Small intestine (tissue), 7 donors: ENCODE measurements around the gene CDC26. TPM values are rescaled to one million over a fixed set of nuclear protein-coding genes. Genes with fewer than 3 reads are reported as not detected.

Experiments
- DNase-seq, 2 donors: peaks; one replicate each; pipeline versions ENCODE4 v3.0.0 to v3.0.0-alpha.2; 2013
- FAIRE-seq: peaks from 2 replicates; lab custom pipeline; 2012; peaks lifted over from hg19 to GRCh38; lab: Jason Lieb, UNC
- H3K27ac ChIP-seq, 3 donors: one replicate each; pipeline ENCODE4 v1.5.1; 2013; ENCODE audit warnings: low read length in 2 of 3, mild to moderate bottlenecking in 2 of 3, control low read depth in 1 of 3, inconsistent platforms in 1 of 3, low read depth in 1 of 3, moderate library complexity in 1 of 3
- H3K27me3 ChIP-seq, 3 donors: one replicate each; pipeline ENCODE4 v1.6.1; 2013; ENCODE audit warnings: low read length in 3 of 3, inconsistent platforms in 1 of 3; ENCODE audit not compliant: control insufficient read depth in 3 of 3, insufficient read depth in 3 of 3
- H3K36me3 ChIP-seq, 3 donors: one replicate each; pipeline ENCODE4 v1.6.1; 2013; ENCODE audit warnings: low read length in 3 of 3, inconsistent platforms in 1 of 3, low read depth in 1 of 3, mild to moderate bottlenecking in 1 of 3, moderate library complexity in 1 of 3; ENCODE audit not compliant: control insufficient read depth in 3 of 3, insufficient read depth in 2 of 3
- H3K4me1 ChIP-seq, 3 donors: one replicate each; pipeline ENCODE4 v1.6.1; 2013; ENCODE audit warnings: low read length in 2 of 3, inconsistent platforms in 1 of 3, low read depth in 1 of 3, mild to moderate bottlenecking in 1 of 3, moderate library complexity in 1 of 3; ENCODE audit not compliant: control insufficient read depth in 3 of 3, insufficient read depth in 2 of 3
- H3K4me3 ChIP-seq, 3 donors: one replicate each; pipeline ENCODE4 v1.5.1; 2013; ENCODE audit warnings: low read length in 3 of 3, control low read depth in 1 of 3, inconsistent platforms in 1 of 3, low read depth in 1 of 3, mild to moderate bottlenecking in 1 of 3, moderate library complexity in 1 of 3
- H3K9me3 ChIP-seq, 2 donors: one replicate each; pipeline ENCODE4 v1.6.1; 2013; ENCODE audit warnings: low read depth in 1 of 2, low read length in 1 of 2; ENCODE audit not compliant: control insufficient read depth in 2 of 2, insufficient read depth in 1 of 2
- WGBS, 3 donors: extraction: QIAGEN DNeasy Blood & Tissue Kit; methylation state at CpG; one replicate each; pipeline ENCODE4 v1.1.7; 2013; 5-methylcytosine and 5-hydroxymethylcytosine counted together
- polyA plus RNA-seq, 4 donors: library from polyadenylated mRNA; stranded (reverse) in 3 of 4; unstranded in 1 of 4; fragments of 200-250 nt in 3 of 4; fragments of 120-200 nt in 1 of 4; gene quantifications; one replicate each; pipeline versions ENCODE4 v1.2.1 to v1.2.3, GENCODE V29; 2013
- donor health status: healthy with polysubstance abuse.
- donor health status: control.
- donor health status: control.
- donor health status: Bipolar disorder and iron deficiency.
- donor health status: healthy.

Gene CDC26
- polyA plus RNA-seq, 4 donors: 33.4 to 77.0 (median 56.3) TPM

DNA sequence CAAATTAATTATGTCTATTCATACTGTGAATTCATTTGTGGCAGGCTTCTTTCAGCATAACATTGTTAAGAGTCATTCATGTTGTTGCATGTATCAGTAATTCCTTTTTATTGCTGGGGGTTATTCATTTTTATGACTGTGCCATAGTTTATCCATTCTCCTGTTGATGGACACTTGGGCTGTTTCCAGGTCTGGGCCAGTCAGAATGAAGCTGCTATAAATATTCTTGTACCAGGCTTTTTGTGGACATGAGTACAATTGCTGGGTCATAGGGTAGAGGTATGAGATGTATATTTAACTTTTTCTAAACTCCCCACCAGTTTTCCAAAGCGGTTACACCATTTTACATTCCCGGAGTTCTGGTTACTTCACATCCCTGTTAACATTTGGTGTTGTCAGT is 13.7 kb upstream of the CDC26 start:
- 30 to 83% (median 50%) methylated on average over 2 of the region's 2 CpGs for WGBS, 3 donors
- H3K9me3 ChIP-seq: no peaks in the 10 kb centered on the region
- no peak overlapping the region for H3K4me3 ChIP-seq
- DNase-seq: peak; percentile 56 to 86
- peaks cover 11 to 47% (median 20%) of the 10 kb centered on the region in 3 donors for H3K36me3 ChIP-seq
- H3K27me3 ChIP-seq: no peaks in the 10 kb centered on the region
- peak overlapping the region in 1 of 3 donors; percentile 25 for H3K27ac ChIP-seq
- FAIRE-seq: no peak
- H3K4me1 ChIP-seq: peaks cover 0 to 6% (median 0%) of the 10 kb centered on the region in 3 donors

DNA sequence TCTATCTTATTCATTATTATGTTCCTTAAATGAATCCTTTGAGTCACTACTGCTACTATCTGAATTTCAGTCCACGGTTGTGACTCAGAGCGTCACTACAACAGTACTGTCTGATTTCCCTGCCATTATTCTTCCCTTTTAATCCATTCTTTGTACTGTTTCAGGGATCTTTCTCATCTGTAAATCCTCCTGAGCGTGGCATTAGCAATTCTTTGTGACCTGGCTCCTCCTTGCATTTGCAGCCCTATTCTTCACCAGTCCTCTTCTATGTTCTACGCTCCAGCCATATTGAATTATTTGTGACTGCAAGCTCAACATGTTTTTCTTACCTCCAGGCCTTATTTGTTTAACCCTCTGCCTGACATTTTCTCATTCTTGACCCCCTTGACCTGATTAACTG is 6.0 kb upstream of the CDC26 start:
- no peak for FAIRE-seq
- no peak overlapping the region for H3K4me3 ChIP-seq
- 92 to 98% (median 98%) methylated on average over 4 of the region's 4 CpGs for WGBS, 3 donors
- no peaks in the 10 kb centered on the region for H3K27me3 ChIP-seq
- DNase-seq: no peak
- H3K27ac ChIP-seq: no peak overlapping the region
- no peaks in the 10 kb centered on the region for H3K9me3 ChIP-seq
- H3K36me3 ChIP-seq: peaks cover 18 to 39% (median 19%) of the 10 kb centered on the region in 3 donors
- H3K4me1 ChIP-seq: peaks cover 0 to 3% (median 1%) of the 10 kb centered on the region in 3 donors

DNA sequence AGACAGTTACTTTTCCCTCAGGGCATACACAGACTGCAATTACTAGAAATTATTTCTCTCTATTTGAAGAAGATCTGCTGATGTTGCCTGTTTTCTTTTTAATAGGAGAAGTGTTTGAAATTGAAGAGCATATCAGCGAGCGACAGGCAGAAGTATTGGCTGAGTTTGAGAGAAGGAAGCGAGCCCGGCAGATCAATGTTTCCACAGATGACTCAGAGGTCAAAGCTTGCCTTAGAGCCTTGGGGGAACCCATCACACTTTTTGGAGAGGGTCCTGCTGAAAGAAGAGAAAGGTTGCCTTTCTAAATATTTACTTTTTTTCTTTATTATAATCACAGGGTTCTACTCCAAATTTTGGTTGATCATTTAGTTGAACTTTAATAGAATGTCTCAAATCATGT is 3.5 kb upstream of the CDC26 start:
- H3K36me3 ChIP-seq: peaks cover 12 to 31% (median 17%) of the 10 kb centered on the region in 3 donors
- H3K27me3 ChIP-seq: no peaks in the 10 kb centered on the region
- no peak overlapping the region for H3K4me3 ChIP-seq
- no peak for DNase-seq
- no peak overlapping the region for H3K27ac ChIP-seq
- WGBS, 3 donors: 38 to 71% (median 65%) methylated on average over 4 of the region's 4 CpGs
- peaks cover 0 to 7% (median 4%) of the 10 kb centered on the region in 3 donors for H3K4me1 ChIP-seq
- FAIRE-seq: no peak
- no peaks in the 10 kb centered on the region for H3K9me3 ChIP-seq

DNA sequence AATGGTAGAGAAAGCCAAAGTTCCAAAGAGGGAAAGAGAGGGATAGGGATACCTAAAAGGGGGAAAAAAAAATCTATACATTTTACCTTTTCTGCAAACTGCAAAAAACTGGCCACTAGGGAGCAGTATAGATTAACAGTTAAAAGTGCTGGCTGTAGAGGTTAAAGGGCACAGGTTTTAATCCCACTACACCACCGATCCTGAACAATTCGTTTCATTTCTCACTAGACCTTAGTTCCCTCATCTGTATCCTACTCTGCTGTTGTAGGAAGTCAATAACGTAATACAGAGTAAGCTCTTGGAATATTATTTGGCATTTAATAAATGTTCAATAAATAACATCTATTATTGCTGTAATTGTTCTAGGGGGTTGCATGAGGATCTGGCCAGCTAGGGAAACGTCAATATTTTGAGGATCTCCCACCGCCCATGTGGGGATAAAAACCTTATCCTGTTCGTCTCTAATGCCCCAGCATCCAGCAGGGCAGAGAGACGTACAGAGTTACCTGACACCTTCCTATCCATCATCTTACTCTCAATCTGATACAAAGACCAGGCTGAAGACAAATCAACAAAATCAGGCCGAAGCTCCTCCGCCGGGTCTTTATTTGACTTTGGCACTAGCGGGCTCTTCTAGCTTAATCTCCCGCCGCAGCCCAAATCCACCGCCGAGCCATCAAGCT is 757 bp downstream of the CDC26 start:
- Histone ChIP-seq H3K4me1 (peaks cover 3 to 13% (median 4%) of the 10 kb centered on the region in 3 donors), H3K27ac (peak overlapping the region; percentile 73 to 95 (median 94)), H3K27me3 (no peaks in the 10 kb centered on the region), H3K9me3 (no peaks in the 10 kb centered on the region), H3K36me3 (peaks cover 15 to 26% (median 18%) of the 10 kb centered on the region in 3 donors), H3K4me3 (peak overlapping the region; percentile 56 to 84 (median 73))
- DNase-seq: peak; percentile 74 to 79
- 0% methylated on average over 15 of the region's 15 CpGs for WGBS, 3 donors
- no peak for FAIRE-seq

DNA sequence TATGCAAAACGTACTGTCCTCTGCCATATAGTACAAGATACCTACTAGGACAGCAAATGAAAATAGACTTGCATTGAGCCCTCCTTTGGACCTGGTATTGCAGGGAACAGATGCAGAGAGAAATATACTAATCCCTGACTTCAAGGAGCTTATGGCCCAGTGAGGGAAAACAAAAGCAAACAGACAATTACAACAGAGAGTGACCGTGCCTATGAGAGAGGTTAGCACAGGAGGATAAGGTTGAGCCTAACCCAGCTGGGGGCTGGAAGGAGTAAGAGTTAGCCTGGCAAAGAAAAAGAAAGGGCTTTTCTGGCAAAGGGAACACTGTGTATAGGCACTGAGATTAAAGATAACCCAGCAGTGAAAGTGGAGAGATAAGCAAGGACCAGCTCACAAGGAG is 5.5 kb downstream of the CDC26 start:
- H3K27me3 ChIP-seq: no peaks in the 10 kb centered on the region
- H3K9me3 ChIP-seq: no peaks in the 10 kb centered on the region
- H3K27ac ChIP-seq: peak overlapping the region in 1 of 3 donors; percentile 24
- FAIRE-seq (no peak), DNase-seq (no peak)
- peaks cover 0 to 21% (median 3%) of the 10 kb centered on the region in 3 donors for H3K4me1 ChIP-seq
- H3K36me3 ChIP-seq: peaks cover 14 to 35% (median 17%) of the 10 kb centered on the region in 3 donors
- no peak overlapping the region for H3K4me3 ChIP-seq
- WGBS, 3 donors: 62 to 82% (median 78%) methylated on average over 2 of the region's 2 CpGs

DNA sequence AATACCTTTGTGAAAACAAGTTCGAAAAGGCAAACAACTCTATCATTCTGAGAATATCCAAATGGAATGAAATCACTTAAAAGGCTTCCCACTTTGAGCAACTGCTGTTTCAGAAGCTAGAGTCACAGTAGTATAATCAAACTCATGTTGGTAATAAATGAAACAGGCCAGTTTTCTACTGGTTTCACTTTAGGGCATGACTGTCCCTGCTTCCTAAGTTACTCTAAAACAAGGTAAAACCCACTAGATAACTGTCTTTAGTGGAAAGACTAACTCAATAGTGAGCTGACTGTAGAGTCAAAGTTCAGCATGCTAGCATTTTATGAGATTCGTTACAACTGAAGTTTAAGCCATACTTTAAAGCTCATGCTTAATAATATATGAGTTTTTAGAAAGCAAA is 6.0 kb downstream of the CDC26 start:
- H3K4me1 ChIP-seq: peaks cover 0 to 21% (median 3%) of the 10 kb centered on the region in 3 donors
- 46 to 83% (median 71%) methylated on average over 2 of the region's 2 CpGs for WGBS, 3 donors
- H3K4me3 ChIP-seq: no peak overlapping the region
- H3K27me3 ChIP-seq: no peaks in the 10 kb centered on the region
- peak overlapping the region in 1 of 3 donors; percentile 53 for H3K27ac ChIP-seq
- peaks cover 14 to 36% (median 18%) of the 10 kb centered on the region in 3 donors for H3K36me3 ChIP-seq
- DNase-seq (peak in 1 of 2 donors; percentile 22), FAIRE-seq (no peak)
- H3K9me3 ChIP-seq: no peaks in the 10 kb centered on the region

DNA sequence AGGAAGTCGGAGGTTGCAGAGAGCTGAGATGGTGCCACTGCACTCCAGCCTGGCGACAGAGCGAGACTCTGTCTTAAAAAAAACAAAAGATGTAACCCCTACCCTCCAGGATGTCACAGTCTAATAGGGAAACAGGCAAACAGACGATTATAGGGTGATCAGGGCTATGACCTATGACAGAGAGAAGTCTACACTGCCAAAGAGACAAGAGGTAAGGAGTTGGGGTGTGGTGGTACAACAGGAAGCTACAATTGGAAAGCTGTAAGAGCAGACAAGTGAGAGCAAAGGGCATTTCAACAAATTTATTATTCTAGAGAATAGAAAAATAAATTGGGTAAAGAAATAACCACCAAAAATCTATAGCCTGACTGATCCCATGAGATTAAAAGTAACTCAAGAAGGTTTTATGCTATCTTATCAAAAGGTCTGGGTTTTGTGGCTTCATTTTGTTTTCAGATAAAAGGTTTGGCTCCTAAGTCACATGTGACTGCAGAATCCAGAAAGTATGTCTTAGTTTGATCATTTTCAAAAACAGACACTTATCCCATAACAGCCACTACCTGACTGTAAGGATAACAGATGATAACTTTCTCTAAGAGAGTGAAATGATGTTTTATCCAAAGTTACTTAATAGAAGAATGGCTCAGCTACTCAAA is 7.3 kb downstream of the CDC26 start:
- H3K36me3 ChIP-seq: peaks cover 12 to 36% (median 22%) of the 10 kb centered on the region in 3 donors
- WGBS, 3 donors: 83 to 87% (median 84%) methylated on average over 4 of the region's 4 CpGs
- H3K27ac ChIP-seq: no peak overlapping the region
- no peaks in the 10 kb centered on the region for H3K27me3 ChIP-seq
- no peak for FAIRE-seq
- no peak overlapping the region for H3K4me3 ChIP-seq
- H3K4me1 ChIP-seq: peaks cover 0 to 19% (median 3%) of the 10 kb centered on the region in 3 donors
- H3K9me3 ChIP-seq: no peaks in the 10 kb centered on the region
- DNase-seq: no peak

DNA sequence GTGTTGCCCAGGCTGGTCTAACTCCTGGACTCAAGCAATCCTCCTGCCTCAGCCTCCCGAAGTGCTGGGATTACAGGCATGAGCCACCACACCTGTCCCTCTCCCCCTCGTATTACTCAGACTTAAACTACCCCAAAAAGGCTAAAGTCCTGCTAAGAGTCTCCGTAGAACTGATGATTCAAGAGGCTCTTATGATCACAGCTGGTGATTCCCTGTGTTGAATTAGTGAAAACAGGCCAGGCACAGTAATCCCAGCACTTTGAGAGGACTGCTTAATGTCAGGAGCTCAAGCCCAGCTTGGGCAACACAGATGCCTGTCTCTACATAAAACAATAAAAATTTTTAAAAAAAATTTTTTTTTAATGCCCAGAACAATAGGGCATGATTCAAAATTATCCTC is 9.2 kb downstream of the CDC26 start:
- Histone ChIP-seq H3K9me3 (no peaks in the 10 kb centered on the region), H3K4me1 (peaks cover 0 to 24% (median 6%) of the 10 kb centered on the region in 3 donors), H3K4me3 (no peak overlapping the region), H3K27ac (no peak overlapping the region), H3K27me3 (no peaks in the 10 kb centered on the region), H3K36me3 (peaks cover 7 to 28% (median 21%) of the 10 kb centered on the region in 3 donors)
- FAIRE-seq (no peak), DNase-seq (no peak)
- 41 to 68% (median 58%) methylated on average over 3 of the region's 3 CpGs for WGBS, 3 donors
